Endothelial cell of umbilical vein (primary cell): ENCODE measurements around the gene OTOS.

Source experiments
- CTCF ChIP-seq, 2 donors: IDR thresholded peaks; 1 replicate in 1 of 2; 2 replicates in 1 of 2; pipeline ENCODE4 v1.5.1; 2011; ENCODE audit warnings: low read length in 2 of 2, mild to moderate bottlenecking in 2 of 2, moderate library complexity in 2 of 2, control low read depth in 1 of 2, inconsistent platforms in 1 of 2, low read depth in 1 of 2; ENCODE audit not compliant: insufficient read depth in 1 of 2; ENCODE audit errors: extremely low read depth in 1 of 2
- MAX ChIP-seq: IDR thresholded peaks from 2 replicates; pipeline ENCODE4 v1.6.1; 2011; ENCODE audit not compliant: insufficient read depth, insufficient read length
- POLR2A ChIP-seq: IDR thresholded peaks from 2 replicates; pipeline ENCODE4 v1.6.1; 2012; ENCODE audit warnings: low read depth, mild to moderate bottlenecking, control low read depth, low read length

GRCh38 chr2:240156435-240157146 is 16.1 kb upstream of the OTOS start:
- no peak for TF ChIP-seq CTCF (IDR thresholded peaks at IDR 0.05; ENCODE audit: extremely low read depth in 1 of 2, insufficient read depth in 1 of 2, low read depth in 1 of 2, low read length in 2 of 2)
- no peak for TF ChIP-seq POLR2A
- TF ChIP-seq MAX, result no peak
